Caco-2 (cell line): ENCODE data around the gene HERC2. TPM values are rescaled to one million over a fixed set of nuclear protein-coding genes. Genes with fewer than 3 reads are reported as not detected.

Experiments used
- BruUV-seq: library from RNA; stranded (reverse); fragments of 400-500 nt; replicated peaks from 2 replicates; lab custom pipeline; 2021; lab: Mats Ljungman, UMichigan
- CTCF ChIA-PET: fragments of 300-600 bp; sonication (Branson Sonifier 250); formaldehyde crosslinking; loops from one replicate; lab custom pipeline; 2022; ENCODE audit warnings: antibody characterized with exemption; lab: Charles Lee
- POLR2A ChIA-PET: fragments of 300-600 bp; sonication (Branson Sonifier 250); formaldehyde crosslinking; loops from one replicate; lab custom pipeline; 2022; ENCODE audit warnings: antibody characterized with exemption; lab: Charles Lee
- DNase-seq, 2 experiments: peaks; one replicate each; pipeline versions ENCODE4 v3.0.0 to v3.0.0-alpha.2; 2020 to 2022
- H3K27me3 ChIP-seq: replicated peaks from 2 replicates; pipeline ENCODE4 v1.6.0; 2011; ENCODE audit warnings: low read length; ENCODE audit not compliant: control insufficient read depth, insufficient read depth
- H3K36me3 ChIP-seq: 2 replicates; pipeline ENCODE4 v1.5.1; 2011; ENCODE audit warnings: low read length; ENCODE audit not compliant: control insufficient read depth, insufficient read depth
- H3K4me1 ChIP-seq: fragments of 250-450 bp; sonication (Bioruptor Pico); 2 replicates; pipeline ENCODE4 v1.5.1; 2020; ENCODE audit warnings: mild to moderate bottlenecking
- H3K4me3 ChIP-seq: 2 replicates; pipeline ENCODE4 v1.5.1; 2011; ENCODE audit warnings: low read depth, mild to moderate bottlenecking, control low read depth, low read length
- H3K9me3 ChIP-seq: fragments of 250-450 bp; sonication (Bioruptor Pico); 2 replicates; pipeline ENCODE4 v1.5.1; 2020; ENCODE audit warnings: mild to moderate bottlenecking, moderate library complexity
- H3K27ac Mint-ChIP-seq: one replicate; pipeline ENCODE4 v1.8.0; 2022; ENCODE audit warnings: mixed read lengths; ENCODE audit not compliant: unreplicated experiment
- H3K27me3 Mint-ChIP-seq: one replicate; pipeline ENCODE4 v1.8.0; 2022; ENCODE audit warnings: mixed read lengths; ENCODE audit not compliant: insufficient read depth, unreplicated experiment
- H3K36me3 Mint-ChIP-seq: one replicate; pipeline ENCODE4 v1.8.0; 2022; ENCODE audit warnings: mild to moderate bottlenecking, mixed read lengths; ENCODE audit not compliant: insufficient read depth, unreplicated experiment
- H3K4me1 Mint-ChIP-seq: one replicate; pipeline ENCODE4 v1.8.0; 2022; ENCODE audit warnings: low read depth, mixed read lengths; ENCODE audit not compliant: unreplicated experiment
- H3K4me3 Mint-ChIP-seq: one replicate; pipeline ENCODE4 v1.8.0; 2022; ENCODE audit warnings: mild to moderate bottlenecking, moderate library complexity, mixed read lengths; ENCODE audit not compliant: unreplicated experiment
- H3K9me3 Mint-ChIP-seq: one replicate; pipeline ENCODE4 v1.8.0; 2022; ENCODE audit warnings: mixed read lengths; ENCODE audit not compliant: unreplicated experiment
- CTCF ChIP-seq, 2 experiments: fragments of 200-600 bp in 1 of 2; IDR thresholded peaks; 1 replicate in 1 of 2; 2 replicates in 1 of 2; pipeline versions ENCODE4 v1.5.1 to v1.8.0; 2011 to 2022; ENCODE audit warnings: antibody characterized with exemption in 1 of 2, control low read depth in 1 of 2, inconsistent platforms in 1 of 2, low read depth in 1 of 2, low read length in 1 of 2, mild to moderate bottlenecking in 1 of 2, moderate library complexity in 1 of 2; ENCODE audit not compliant: insufficient read depth in 1 of 2, severe bottlenecking in 1 of 2, unreplicated experiment in 1 of 2
- intact Hi-C: fragments of 100-400 bp; cut with micrococcal nuclease; formaldehyde crosslinking; loops from one replicate; pipeline ENCODE4 v1.10.0; 2022; ENCODE audit not compliant: unreplicated experiment
- total RNA-seq: library from RNA; stranded (reverse); gene quantifications from 2 replicates; pipeline ENCODE4 v1.2.3, GENCODE V29; 2022

The HERC2 gene
- total RNA-seq, 1 experiment from 2014 or later, result 76.9 TPM

DNA sequence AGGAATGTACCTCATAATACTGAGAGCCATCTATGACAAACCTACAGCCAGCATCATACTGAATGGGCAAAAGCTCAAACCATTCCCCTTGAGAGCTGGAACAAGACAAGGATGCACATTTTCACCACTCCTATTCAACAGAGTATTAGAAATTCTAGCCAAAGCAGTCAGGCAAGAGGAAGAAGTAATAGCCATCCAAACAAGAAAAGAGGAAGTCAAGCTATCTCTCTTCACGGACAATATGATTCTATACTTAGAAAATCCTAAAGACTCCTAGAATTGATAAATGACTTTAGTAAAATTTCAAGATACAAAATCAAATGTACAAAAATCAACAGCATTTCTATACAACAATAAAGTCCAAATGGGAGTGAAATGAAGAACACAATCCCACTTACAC is 253.0 kb downstream of the HERC2 start:
- H3K27me3 Mint-ChIP-seq, result peaks cover 5% of the 10 kb centered on the region
- Histone ChIP-seq H3K36me3 (no peaks in the 10 kb centered on the region), H3K4me1 (no peaks in the 10 kb centered on the region), H3K27me3 (no peaks in the 10 kb centered on the region), H3K4me3 (no peak overlapping the region), H3K9me3 (no peaks in the 10 kb centered on the region)
- no peak for TF ChIP-seq CTCF (IDR thresholded peaks at IDR 0.05; ENCODE audit: insufficient read depth in 1 of 2, low read depth in 1 of 2, low read length in 1 of 2, severe bottlenecking in 1 of 2, unreplicated experiment in 1 of 2)
- ChIA-PET POLR2A (no interaction called here), CTCF (no interaction called here)
- intact Hi-C loops, result no loop called here
- H3K36me3 Mint-ChIP-seq, result no peaks in the 10 kb centered on the region
- no peak for DNase-seq
- no TSS peak for BruUV-seq
- peaks cover 6% of the 10 kb centered on the region for H3K4me1 Mint-ChIP-seq
- H3K27ac Mint-ChIP-seq, result no peak overlapping the region
- H3K4me3 Mint-ChIP-seq, result no peak overlapping the region
- H3K9me3 Mint-ChIP-seq, result peaks cover 9% of the 10 kb centered on the region

- intact Hi-C loops, result no loop called here
- no peaks in the 10 kb centered on the region for H3K36me3 ChIP-seq
- H3K9me3 ChIP-seq, result no peaks in the 10 kb centered on the region
- H3K27ac Mint-ChIP-seq, result no peak overlapping the region
- H3K4me3 Mint-ChIP-seq, result no peak overlapping the region
- ChIA-PET POLR2A (no interaction called here), CTCF (no interaction called here)
- no peak for DNase-seq
- peaks cover 9% of the 10 kb centered on the region for H3K27me3 Mint-ChIP-seq
- no peak overlapping the region for H3K4me3 ChIP-seq
- BruUV-seq, result no TSS peak
- peaks cover 25% of the 10 kb centered on the region for H3K9me3 Mint-ChIP-seq
- no peaks in the 10 kb centered on the region for H3K27me3 ChIP-seq
- H3K36me3 Mint-ChIP-seq, result no peaks in the 10 kb centered on the region
- H3K4me1 ChIP-seq, result no peaks in the 10 kb centered on the region
- H3K4me1 Mint-ChIP-seq, result peaks cover 6% of the 10 kb centered on the region
- TF ChIP-seq CTCF (IDR thresholded peaks at IDR 0.05; ENCODE audit: insufficient read depth in 1 of 2, low read depth in 1 of 2, low read length in 1 of 2, severe bottlenecking in 1 of 2, unreplicated experiment in 1 of 2), result no peak
Observed at GRCh38 chr15:28066231-28066630, 255.7 kb downstream of the HERC2 start.

Other genes starting within 250 kb of the HERC2 start
- 0.57 and 0.86 TPM in 2 replicates for gene OCA2, start 222.9 kb downstream of the HERC2 start, total RNA-seq
- gene GOLGA6L24, start 35.9 kb upstream of the HERC2 start, total RNA-seq, result not detected in 2 replicates
- not detected in 2 replicates for gene GOLGA8F, start 56.5 kb upstream of the HERC2 start, total RNA-seq
- gene GOLGA8G, start 210.8 kb upstream of the HERC2 start, total RNA-seq, result not detected in 2 replicates
- gene GOLGA6L25, start 231.4 kb upstream of the HERC2 start, total RNA-seq, result not detected in 2 replicates